HG03097 (cell line): Measurements from ENCODE around the gene TSEN2.
"Not testable (repeated sequence)": the region's sequence is repeated elsewhere in the genome, so short reads cannot be mapped to it uniquely, and the experiment has no call there.

Experiments
- ATAC-seq: cut with Tn5 transposase; IDR thresholded peaks from one replicate; pipeline ENCODE4 v1.9.1; 2021; ENCODE audit not compliant: unreplicated experiment, low FRiP score

TSEN2 gene

GRCh38 chr3:12471241-12471640, 13.0 kb upstream of the TSEN2 start:
- no peak for ATAC-seq

GRCh38 chr3:12472000-12472610, 12.2 kb upstream of the TSEN2 start:
- no peak for ATAC-seq

- ATAC-seq, result no peak
Measured at GRCh38 chr3:12472796-12473195, 11.5 kb upstream of the TSEN2 start.

- ATAC-seq, result no peak
Measured at GRCh38 chr3:12473511-12473910, 10.8 kb upstream of the TSEN2 start.

GRCh38 chr3:12476238-12476897, 7.9 kb upstream of the TSEN2 start:
- ATAC-seq, result no peak

GRCh38 chr3:12477256-12477655, 7.0 kb upstream of the TSEN2 start:
- no peak for ATAC-seq

- ATAC-seq, result no peak
Measured at GRCh38 chr3:12478326-12478725, 6.0 kb upstream of the TSEN2 start.

- not testable (repeated sequence) for ATAC-seq
Measured at GRCh38 chr3:12479198-12479597, 5.1 kb upstream of the TSEN2 start.

- ATAC-seq, result no peak
Measured at GRCh38 chr3:12479919-12480427, 4.3 kb upstream of the TSEN2 start.

GRCh38 chr3:12483410-12483809, 870 bp upstream of the TSEN2 start:
- ATAC-seq, result no peak

GRCh38 chr3:12483872-12484197, 445 bp upstream of the TSEN2 start:
- ATAC-seq, result no peak

- ATAC-seq, result no peak
Measured at GRCh38 chr3:12484983-12485327, 675 bp downstream of the TSEN2 start.

GRCh38 chr3:12486001-12486400, 1.7 kb downstream of the TSEN2 start:
- no peak for ATAC-seq

GRCh38 chr3:12486916-12487315, 2.6 kb downstream of the TSEN2 start:
- no peak for ATAC-seq

- no peak for ATAC-seq
Measured at GRCh38 chr3:12487336-12487735, 3.1 kb downstream of the TSEN2 start.

- no peak for ATAC-seq
Measured at GRCh38 chr3:12487786-12488185, 3.5 kb downstream of the TSEN2 start.

GRCh38 chr3:12489368-12489767, 5.1 kb downstream of the TSEN2 start:
- no peak for ATAC-seq

GRCh38 chr3:12489832-12490231, 5.6 kb downstream of the TSEN2 start:
- no peak for ATAC-seq

GRCh38 chr3:12490547-12490946, 6.3 kb downstream of the TSEN2 start:
- no peak for ATAC-seq

- ATAC-seq, result no peak
Measured at GRCh38 chr3:12495749-12496452, 11.6 kb downstream of the TSEN2 start.

- ATAC-seq, result no peak
Measured at GRCh38 chr3:12496453-12496761, 12.1 kb downstream of the TSEN2 start.

GRCh38 chr3:12499474-12499873, 15.2 kb downstream of the TSEN2 start:
- ATAC-seq, result no peak
